ENCODE measurements around the gene CHML.

CHML gene

GRCh38 chr1:241647658-241648057, 7.5 kb upstream of the CHML start (continued):
- TF ChIP-seq, protein P1, sequence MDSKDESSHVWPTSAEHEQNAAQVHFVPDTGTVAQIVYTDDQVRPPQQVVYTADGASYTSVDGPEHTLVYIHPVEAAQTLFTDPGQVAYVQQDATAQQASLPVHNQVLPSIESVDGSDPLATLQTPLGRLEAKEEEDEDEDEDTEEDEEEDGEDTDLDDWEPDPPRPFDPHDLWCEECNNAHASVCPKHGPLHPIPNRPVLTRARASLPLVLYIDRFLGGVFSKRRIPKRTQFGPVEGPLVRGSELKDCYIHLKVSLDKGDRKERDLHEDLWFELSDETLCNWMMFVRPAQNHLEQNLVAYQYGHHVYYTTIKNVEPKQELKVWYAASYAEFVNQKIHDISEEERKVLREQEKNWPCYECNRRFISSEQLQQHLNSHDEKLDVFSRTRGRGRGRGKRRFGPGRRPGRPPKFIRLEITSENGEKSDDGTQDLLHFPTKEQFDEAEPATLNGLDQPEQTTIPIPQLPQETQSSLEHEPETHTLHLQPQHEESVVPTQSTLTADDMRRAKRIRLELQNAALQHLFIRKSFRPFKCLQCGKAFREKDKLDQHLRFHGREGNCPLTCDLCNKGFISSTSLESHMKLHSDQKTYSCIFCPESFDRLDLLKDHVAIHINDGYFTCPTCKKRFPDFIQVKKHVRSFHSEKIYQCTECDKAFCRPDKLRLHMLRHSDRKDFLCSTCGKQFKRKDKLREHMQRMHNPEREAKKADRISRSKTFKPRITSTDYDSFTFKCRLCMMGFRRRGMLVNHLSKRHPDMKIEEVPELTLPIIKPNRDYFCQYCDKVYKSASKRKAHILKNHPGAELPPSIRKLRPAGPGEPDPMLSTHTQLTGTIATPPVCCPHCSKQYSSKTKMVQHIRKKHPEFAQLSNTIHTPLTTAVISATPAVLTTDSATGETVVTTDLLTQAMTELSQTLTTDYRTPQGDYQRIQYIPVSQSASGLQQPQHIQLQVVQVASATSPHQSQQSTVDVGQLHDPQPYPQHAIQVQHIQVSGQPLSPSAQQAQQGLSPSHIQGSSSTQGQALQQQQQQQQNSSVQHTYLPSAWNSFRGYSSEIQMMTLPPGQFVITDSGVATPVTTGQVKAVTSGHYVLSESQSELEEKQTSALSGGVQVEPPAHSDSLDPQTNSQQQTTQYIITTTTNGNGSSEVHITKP (tag by site-specific recombination; IDR thresholded peaks at IDR 0.05), result no peak
- TF ChIP-seq ZNF132 (tag by site-specific recombination; IDR thresholded peaks at IDR 0.05; ENCODE audit: borderline replicate concordance), result no peak

- no peaks in the 10 kb centered on the region for H3K36me3 ChIP-seq (ENCODE audit: control insufficient read depth in 2 of 2, insufficient read depth in 1 of 2, low read length in 2 of 2)
- no peaks in the 10 kb centered on the region for H3K4me1 ChIP-seq (ENCODE audit: control insufficient read depth, insufficient read depth, low read length)
- ChIA-PET POLR2A (no interaction called here), CTCF (interaction anchor here (0.8 to 1.4 kb wide), 2 partner anchors 19 to 839 kb away, joined by 3 to 7 read pairs; no protein-coding TSS in a partner anchor)
- no peak overlapping the region for H3K4me3 ChIP-seq (ENCODE audit: low read depth, low read length)
- no peaks in the 10 kb centered on the region; the same call in 1 of the 2 replicates for H3K9me3 ChIP-seq (ENCODE audit: control insufficient read depth, insufficient read depth, low read depth, low read length)
- H3K27ac ChIP-seq (ENCODE audit: extremely low read depth, low read depth, low read length), result no peak overlapping the region
- TF ChIP-seq ZNF521 (tag by site-specific recombination; IDR thresholded peaks at IDR 0.05), result no peak
- TF ChIP-seq GLI2 (tag by site-specific recombination; IDR thresholded peaks at IDR 0.05; ENCODE audit: borderline replicate concordance, low read depth), result no peak
- no peak for TF ChIP-seq ZNF292 (tag by site-specific recombination; IDR thresholded peaks at IDR 0.05; ENCODE audit: borderline replicate concordance, low read depth)
- no peak for TF ChIP-seq ZNF2 (tag by site-specific recombination; IDR thresholded peaks at IDR 0.05)
- TF ChIP-seq ZNF146 (tag by site-specific recombination; IDR thresholded peaks at IDR 0.05), result no peak
- no peak for TF ChIP-seq INSM2 (tag by site-specific recombination; IDR thresholded peaks at IDR 0.05)
- TF ChIP-seq ZNF211 (tag by site-specific recombination; IDR thresholded peaks at IDR 0.05; ENCODE audit: low read depth), result no peak
- TF ChIP-seq OVOL3 (tag by site-specific recombination; IDR thresholded peaks at IDR 0.05), result no peak
- TF ChIP-seq SP7 (tag by site-specific recombination; IDR thresholded peaks at IDR 0.05), result no peak
- TF ChIP-seq ZNF585B (tag by site-specific recombination; IDR thresholded peaks at IDR 0.05), result no peak
- no peak for TF ChIP-seq ZNF704 (tag by site-specific recombination; IDR thresholded peaks at IDR 0.05)
- no peak for TF ChIP-seq ZNF843 (tag by site-specific recombination; IDR thresholded peaks at IDR 0.05)
- no peak for TF ChIP-seq ZNF324 (tag by site-specific recombination; IDR thresholded peaks at IDR 0.05)
- TF ChIP-seq ZBTB26 (tag by site-specific recombination; optimal IDR thresholded peaks at IDR 0.05), result no peak
- TF ChIP-seq, protein P2, sequence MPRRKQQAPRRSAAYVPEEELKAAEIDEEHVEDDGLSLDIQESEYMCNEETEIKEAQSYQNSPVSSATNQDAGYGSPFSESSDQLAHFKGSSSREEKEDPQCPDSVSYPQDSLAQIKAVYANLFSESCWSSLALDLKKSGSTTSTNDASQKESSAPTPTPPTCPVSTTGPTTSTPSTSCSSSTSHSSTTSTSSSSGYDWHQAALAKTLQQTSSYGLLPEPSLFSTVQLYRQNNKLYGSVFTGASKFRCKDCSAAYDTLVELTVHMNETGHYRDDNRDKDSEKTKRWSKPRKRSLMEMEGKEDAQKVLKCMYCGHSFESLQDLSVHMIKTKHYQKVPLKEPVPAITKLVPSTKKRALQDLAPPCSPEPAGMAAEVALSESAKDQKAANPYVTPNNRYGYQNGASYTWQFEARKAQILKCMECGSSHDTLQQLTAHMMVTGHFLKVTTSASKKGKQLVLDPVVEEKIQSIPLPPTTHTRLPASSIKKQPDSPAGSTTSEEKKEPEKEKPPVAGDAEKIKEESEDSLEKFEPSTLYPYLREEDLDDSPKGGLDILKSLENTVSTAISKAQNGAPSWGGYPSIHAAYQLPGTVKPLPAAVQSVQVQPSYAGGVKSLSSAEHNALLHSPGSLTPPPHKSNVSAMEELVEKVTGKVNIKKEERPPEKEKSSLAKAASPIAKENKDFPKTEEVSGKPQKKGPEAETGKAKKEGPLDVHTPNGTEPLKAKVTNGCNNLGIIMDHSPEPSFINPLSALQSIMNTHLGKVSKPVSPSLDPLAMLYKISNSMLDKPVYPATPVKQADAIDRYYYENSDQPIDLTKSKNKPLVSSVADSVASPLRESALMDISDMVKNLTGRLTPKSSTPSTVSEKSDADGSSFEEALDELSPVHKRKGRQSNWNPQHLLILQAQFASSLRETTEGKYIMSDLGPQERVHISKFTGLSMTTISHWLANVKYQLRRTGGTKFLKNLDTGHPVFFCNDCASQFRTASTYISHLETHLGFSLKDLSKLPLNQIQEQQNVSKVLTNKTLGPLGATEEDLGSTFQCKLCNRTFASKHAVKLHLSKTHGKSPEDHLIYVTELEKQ (tag by site-specific recombination; IDR thresholded peaks at IDR 0.05; ENCODE audit: borderline replicate concordance), result no peak
These were observed 6.0 kb upstream of the CHML start for GRCh38 chr1:241646201-241646600.

All from HEK293 (cell line).